WTC11 (cell line): ENCODE results near the gene CARMIL1. TPM values are rescaled to one million over a fixed set of nuclear protein-coding genes. Genes with fewer than 3 reads are reported as not detected.

ENCODE experiments used
- ATAC-seq: fragments of 200-7000 bp; cut with Tn5 transposase; 2 replicates; pipeline ENCODE4 v1.10.0; 2021; ENCODE audit warnings: mild to moderate bottlenecking, moderate library complexity
- CTCF ChIA-PET: fragments of 300-600 bp; sonication (Branson Sonifier 250); formaldehyde crosslinking; loops from one replicate; lab custom pipeline; 2021; ENCODE audit warnings: antibody characterized with exemption; lab: Charles Lee
- POLR2A ChIA-PET: fragments of 350-600 bp; sonication (Branson Sonifier 250); formaldehyde crosslinking; loops from one replicate; lab custom pipeline; 2021; ENCODE audit warnings: antibody characterized with exemption; lab: Charles Lee
- DNase-seq: peaks from one replicate; pipeline ENCODE4 v3.0.0; 2021; ENCODE audit warnings: low spot score
- H3K27ac Mint-ChIP-seq: 2 replicates; pipeline ENCODE4 v1.8.0; 2021; ENCODE audit warnings: mixed read lengths
- H3K27me3 Mint-ChIP-seq: 2 replicates; pipeline ENCODE4 v1.8.0; 2021; ENCODE audit warnings: low read depth, mild to moderate bottlenecking, moderate library complexity, mixed read lengths
- H3K36me3 Mint-ChIP-seq: 2 replicates; pipeline ENCODE4 v1.8.0; 2021; ENCODE audit warnings: mixed read lengths
- H3K4me1 Mint-ChIP-seq: 2 replicates; pipeline ENCODE4 v1.8.0; 2022; ENCODE audit warnings: mixed read lengths
- H3K4me3 Mint-ChIP-seq: 2 replicates; pipeline ENCODE4 v1.8.0; 2021; ENCODE audit warnings: mild to moderate bottlenecking, moderate library complexity, mixed read lengths
- H3K9me3 Mint-ChIP-seq: 2 replicates; pipeline ENCODE4 v1.8.0; 2021; ENCODE audit warnings: mixed read lengths
- CREM ChIP-seq: sonication (generic); formaldehyde crosslinking; IDR thresholded peaks from 2 replicates; pipeline ENCODE4 v1.8.1; 2022; ENCODE audit warnings: mild to moderate bottlenecking, missing genetic modification reagents, moderate library complexity
- ELF4 ChIP-seq: sonication (generic); formaldehyde crosslinking; IDR thresholded peaks from 2 replicates; pipeline ENCODE4 v1.8.1; 2022; ENCODE audit warnings: low read depth, mild to moderate bottlenecking, moderate library complexity, missing genetic modification reagents
- ERG ChIP-seq: fragments of 250-450 bp; sonication (Bioruptor Pico); IDR thresholded peaks from 2 replicates; pipeline ENCODE4 v1.8.0; 2021; ENCODE audit warnings: mild to moderate bottlenecking
- FOXJ3 ChIP-seq: sonication (generic); formaldehyde crosslinking; IDR thresholded peaks from 2 replicates; pipeline ENCODE4 v1.9.0; 2021; ENCODE audit warnings: missing genetic modification reagents, mild to moderate bottlenecking, borderline replicate concordance
- IRF1 ChIP-seq: sonication (generic); formaldehyde crosslinking; IDR thresholded peaks from 2 replicates; pipeline ENCODE4 v1.8.0; 2023; ENCODE audit warnings: missing genetic modification reagents
- JUN ChIP-seq: sonication (generic); formaldehyde crosslinking; IDR thresholded peaks from 2 replicates; pipeline ENCODE4 v1.8.0; 2023; ENCODE audit warnings: mild to moderate bottlenecking, missing genetic modification reagents
- MXD4 ChIP-seq: fragments of 250-450 bp; sonication (Bioruptor Pico); IDR thresholded peaks from 2 replicates; pipeline ENCODE4 v1.8.0; 2021; ENCODE audit warnings: mild to moderate bottlenecking, moderate library complexity, borderline replicate concordance
- NR1H2 ChIP-seq: sonication (generic); formaldehyde crosslinking; IDR thresholded peaks from 2 replicates; pipeline ENCODE4 v1.9.0; 2021; ENCODE audit warnings: mild to moderate bottlenecking, moderate library complexity, missing genetic modification reagents
- RELA ChIP-seq: sonication (generic); formaldehyde crosslinking; IDR thresholded peaks from 2 replicates; pipeline ENCODE4 v1.8.1; 2022; ENCODE audit warnings: missing genetic modification reagents, mild to moderate bottlenecking, borderline replicate concordance
- SMAD3 ChIP-seq: sonication (generic); formaldehyde crosslinking; IDR thresholded peaks from 2 replicates; pipeline ENCODE4 v1.8.0; 2022; ENCODE audit warnings: missing genetic modification reagents, mild to moderate bottlenecking, borderline replicate concordance
- TEAD4 ChIP-seq: sonication (generic); formaldehyde crosslinking; IDR thresholded peaks from 2 replicates; pipeline ENCODE4 v1.8.0; 2022; ENCODE audit warnings: mild to moderate bottlenecking, missing genetic modification reagents
- TP53 ChIP-seq: sonication (generic); formaldehyde crosslinking; IDR thresholded peaks from 2 replicates; pipeline ENCODE4 v1.8.1; 2023; ENCODE audit warnings: mild to moderate bottlenecking, missing genetic modification reagents
- ZNF138 ChIP-seq: sonication (generic); formaldehyde crosslinking; conservative IDR thresholded peaks from 2 replicates; pipeline ENCODE4 v1.8.1; 2022; ENCODE audit warnings: mild to moderate bottlenecking, moderate library complexity, missing genetic modification reagents
- ZNF219 ChIP-seq: sonication (generic); formaldehyde crosslinking; IDR thresholded peaks from 2 replicates; pipeline ENCODE4 v1.8.0; 2023; ENCODE audit warnings: missing genetic modification reagents, mild to moderate bottlenecking, borderline replicate concordance
- ZNF396 ChIP-seq: fragments of 250-450 bp; sonication (Bioruptor Pico); IDR thresholded peaks from 2 replicates; pipeline ENCODE4 v1.8.0; 2021; ENCODE audit warnings: mild to moderate bottlenecking, moderate library complexity, borderline replicate concordance
- ZNF512 ChIP-seq: sonication (generic); formaldehyde crosslinking; IDR thresholded peaks from 2 replicates; pipeline ENCODE4 v1.8.1; 2022; ENCODE audit warnings: missing genetic modification reagents, borderline replicate concordance
- ZNF671 ChIP-seq: fragments of 250-450 bp; sonication (Bioruptor Pico); IDR thresholded peaks from 2 replicates; pipeline ENCODE4 v1.8.0; 2021; ENCODE audit warnings: mild to moderate bottlenecking
- total RNA-seq: library from RNA; stranded (reverse); gene quantifications from 3 replicates; pipeline ENCODE4 v1.2.3, GENCODE V29; 2021
- TF ChIP-seq, protein P1 (sequence below): sonication (generic); formaldehyde crosslinking; conservative IDR thresholded peaks from 2 replicates; pipeline ENCODE4 v1.8.1; 2023; ENCODE audit warnings: mild to moderate bottlenecking, low read depth, missing genetic modification reagents, moderate library complexity
- TF ChIP-seq, protein P2 (sequence below): sonication (generic); formaldehyde crosslinking; IDR thresholded peaks from 2 replicates; pipeline ENCODE4 v1.8.1; 2023; ENCODE audit warnings: mild to moderate bottlenecking, missing genetic modification reagents
- TF ChIP-seq, protein P3 (sequence below): sonication (generic); formaldehyde crosslinking; IDR thresholded peaks from 2 replicates; pipeline ENCODE4 v1.8.1; 2023; ENCODE audit warnings: mild to moderate bottlenecking, missing genetic modification reagents, moderate library complexity
- TF ChIP-seq, protein P4 (sequence below): sonication (generic); formaldehyde crosslinking; IDR thresholded peaks from 2 replicates; pipeline ENCODE4 v1.8.1; 2023; ENCODE audit warnings: mild to moderate bottlenecking, missing genetic modification reagents, moderate library complexity
- TF ChIP-seq, protein P5 (sequence below): sonication (generic); formaldehyde crosslinking; IDR thresholded peaks from 2 replicates; pipeline ENCODE4 v1.8.0; 2022; ENCODE audit warnings: mild to moderate bottlenecking, missing genetic modification reagents

Gene CARMIL1
- total RNA-seq, 1 experiment from 2014 or later, result 36.2 TPM

GRCh38 chr6:25324066-25324762 is 45.0 kb downstream of the CARMIL1 start (continued):
- no peak for TF ChIP-seq ZNF396 (CRISPR knock-in tag)
- TF ChIP-seq, all 79 proteins: peak for 0

- no peak overlapping the region for H3K27ac Mint-ChIP-seq
- no peak for TF ChIP-seq RELA (CRISPR knock-in tag)
- no peak for TF ChIP-seq FOXJ3 (CRISPR knock-in tag)
- TF ChIP-seq ZNF138 (CRISPR knock-in tag), result no peak
- no peak for TF ChIP-seq IRF1
- TF ChIP-seq, protein P1, sequence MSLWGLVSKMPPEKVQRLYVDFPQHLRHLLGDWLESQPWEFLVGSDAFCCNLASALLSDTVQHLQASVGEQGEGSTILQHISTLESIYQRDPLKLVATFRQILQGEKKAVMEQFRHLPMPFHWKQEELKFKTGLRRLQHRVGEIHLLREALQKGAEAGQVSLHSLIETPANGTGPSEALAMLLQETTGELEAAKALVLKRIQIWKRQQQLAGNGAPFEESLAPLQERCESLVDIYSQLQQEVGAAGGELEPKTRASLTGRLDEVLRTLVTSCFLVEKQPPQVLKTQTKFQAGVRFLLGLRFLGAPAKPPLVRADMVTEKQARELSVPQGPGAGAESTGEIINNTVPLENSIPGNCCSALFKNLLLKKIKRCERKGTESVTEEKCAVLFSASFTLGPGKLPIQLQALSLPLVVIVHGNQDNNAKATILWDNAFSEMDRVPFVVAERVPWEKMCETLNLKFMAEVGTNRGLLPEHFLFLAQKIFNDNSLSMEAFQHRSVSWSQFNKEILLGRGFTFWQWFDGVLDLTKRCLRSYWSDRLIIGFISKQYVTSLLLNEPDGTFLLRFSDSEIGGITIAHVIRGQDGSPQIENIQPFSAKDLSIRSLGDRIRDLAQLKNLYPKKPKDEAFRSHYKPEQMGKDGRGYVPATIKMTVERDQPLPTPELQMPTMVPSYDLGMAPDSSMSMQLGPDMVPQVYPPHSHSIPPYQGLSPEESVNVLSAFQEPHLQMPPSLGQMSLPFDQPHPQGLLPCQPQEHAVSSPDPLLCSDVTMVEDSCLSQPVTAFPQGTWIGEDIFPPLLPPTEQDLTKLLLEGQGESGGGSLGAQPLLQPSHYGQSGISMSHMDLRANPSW (CRISPR knock-in tag), result no peak
- TF ChIP-seq MXD4 (CRISPR knock-in tag), result no peak
- no peak for TF ChIP-seq ERG (CRISPR knock-in tag)
- TF ChIP-seq SMAD3 (CRISPR knock-in tag), result no peak
- no peak for TF ChIP-seq ZNF671
These were observed 47.0 kb downstream of the CARMIL1 start for GRCh38 chr6:25326126-25326525.

DNA sequence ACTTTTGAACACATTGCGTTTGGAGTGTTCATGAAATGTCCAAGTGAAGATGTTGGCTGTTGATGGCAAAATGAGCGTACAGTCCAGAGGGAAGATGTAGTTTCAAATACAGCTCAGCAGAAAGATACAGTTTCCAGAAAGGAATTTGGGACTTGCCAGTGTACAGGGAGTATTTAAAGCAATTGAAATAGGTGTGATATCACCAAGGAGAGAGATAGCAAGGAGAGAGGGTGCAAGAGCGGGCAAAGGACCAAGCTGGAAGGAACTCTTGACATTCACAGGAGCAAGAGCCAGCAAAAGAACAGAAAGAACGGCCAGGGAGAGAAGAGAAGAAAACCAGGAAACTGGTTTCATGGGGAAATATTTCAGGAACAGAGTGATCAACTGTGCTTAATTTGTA is 47.8 kb downstream of the CARMIL1 start:
- DNase-seq (no peak), ATAC-seq (no peak)
- POLR2A ChIA-PET, result no interaction called here
- Mint-ChIP-seq H3K9me3 (no peaks in the 10 kb centered on the region), H3K4me1 (peaks cover 44% of the 10 kb centered on the region), H3K4me3 (no peak overlapping the region), H3K27ac (no peak overlapping the region), H3K36me3 (no peaks in the 10 kb centered on the region), H3K27me3 (no peaks in the 10 kb centered on the region)
- CTCF ChIA-PET, result no interaction called here
- TF ChIP-seq NR1H2 (CRISPR knock-in tag) (no peak), TP53 (CRISPR knock-in tag) (no peak), ZNF219 (CRISPR knock-in tag) (no peak), ELF4 (CRISPR knock-in tag) (no peak), JUN (CRISPR knock-in tag) (no peak), ZNF512 (CRISPR knock-in tag) (no peak), MXD4 (CRISPR knock-in tag) (no peak), CREM (CRISPR knock-in tag) (no peak), TEAD4 (no peak)
- TF ChIP-seq, protein P2, sequence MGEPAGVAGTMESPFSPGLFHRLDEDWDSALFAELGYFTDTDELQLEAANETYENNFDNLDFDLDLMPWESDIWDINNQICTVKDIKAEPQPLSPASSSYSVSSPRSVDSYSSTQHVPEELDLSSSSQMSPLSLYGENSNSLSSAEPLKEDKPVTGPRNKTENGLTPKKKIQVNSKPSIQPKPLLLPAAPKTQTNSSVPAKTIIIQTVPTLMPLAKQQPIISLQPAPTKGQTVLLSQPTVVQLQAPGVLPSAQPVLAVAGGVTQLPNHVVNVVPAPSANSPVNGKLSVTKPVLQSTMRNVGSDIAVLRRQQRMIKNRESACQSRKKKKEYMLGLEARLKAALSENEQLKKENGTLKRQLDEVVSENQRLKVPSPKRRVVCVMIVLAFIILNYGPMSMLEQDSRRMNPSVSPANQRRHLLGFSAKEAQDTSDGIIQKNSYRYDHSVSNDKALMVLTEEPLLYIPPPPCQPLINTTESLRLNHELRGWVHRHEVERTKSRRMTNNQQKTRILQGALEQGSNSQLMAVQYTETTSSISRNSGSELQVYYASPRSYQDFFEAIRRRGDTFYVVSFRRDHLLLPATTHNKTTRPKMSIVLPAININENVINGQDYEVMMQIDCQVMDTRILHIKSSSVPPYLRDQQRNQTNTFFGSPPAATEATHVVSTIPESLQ (CRISPR knock-in tag), result no peak
- TF ChIP-seq, protein P3, sequence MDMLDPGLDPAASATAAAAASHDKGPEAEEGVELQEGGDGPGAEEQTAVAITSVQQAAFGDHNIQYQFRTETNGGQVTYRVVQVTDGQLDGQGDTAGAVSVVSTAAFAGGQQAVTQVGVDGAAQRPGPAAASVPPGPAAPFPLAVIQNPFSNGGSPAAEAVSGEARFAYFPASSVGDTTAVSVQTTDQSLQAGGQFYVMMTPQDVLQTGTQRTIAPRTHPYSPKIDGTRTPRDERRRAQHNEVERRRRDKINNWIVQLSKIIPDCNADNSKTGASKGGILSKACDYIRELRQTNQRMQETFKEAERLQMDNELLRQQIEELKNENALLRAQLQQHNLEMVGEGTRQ (CRISPR knock-in tag), result no peak
- TF ChIP-seq, protein P4, sequence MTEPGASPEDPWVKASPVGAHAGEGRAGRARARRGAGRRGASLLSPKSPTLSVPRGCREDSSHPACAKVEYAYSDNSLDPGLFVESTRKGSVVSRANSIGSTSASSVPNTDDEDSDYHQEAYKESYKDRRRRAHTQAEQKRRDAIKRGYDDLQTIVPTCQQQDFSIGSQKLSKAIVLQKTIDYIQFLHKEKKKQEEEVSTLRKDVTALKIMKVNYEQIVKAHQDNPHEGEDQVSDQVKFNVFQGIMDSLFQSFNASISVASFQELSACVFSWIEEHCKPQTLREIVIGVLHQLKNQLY (CRISPR knock-in tag), result no peak
- TF ChIP-seq, protein P5, sequence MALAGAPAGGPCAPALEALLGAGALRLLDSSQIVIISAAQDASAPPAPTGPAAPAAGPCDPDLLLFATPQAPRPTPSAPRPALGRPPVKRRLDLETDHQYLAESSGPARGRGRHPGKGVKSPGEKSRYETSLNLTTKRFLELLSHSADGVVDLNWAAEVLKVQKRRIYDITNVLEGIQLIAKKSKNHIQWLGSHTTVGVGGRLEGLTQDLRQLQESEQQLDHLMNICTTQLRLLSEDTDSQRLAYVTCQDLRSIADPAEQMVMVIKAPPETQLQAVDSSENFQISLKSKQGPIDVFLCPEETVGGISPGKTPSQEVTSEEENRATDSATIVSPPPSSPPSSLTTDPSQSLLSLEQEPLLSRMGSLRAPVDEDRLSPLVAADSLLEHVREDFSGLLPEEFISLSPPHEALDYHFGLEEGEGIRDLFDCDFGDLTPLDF, result no peak

More at GRCh38 chr6:25326126-25326525, 47.0 kb downstream of the CARMIL1 start:
- Mint-ChIP-seq H3K27me3 (no peaks in the 10 kb centered on the region), H3K4me3 (no peak overlapping the region), H3K36me3 (no peaks in the 10 kb centered on the region), H3K4me1 (peaks cover 37% of the 10 kb centered on the region), H3K9me3 (no peaks in the 10 kb centered on the region)
- ChIA-PET CTCF (no interaction called here), POLR2A (interaction anchor here (0.5 kb wide), 1 partner anchor 13 kb away, joined by 3 read pairs; no protein-coding TSS in a partner anchor)
- DNase-seq (no peak), ATAC-seq (no peak)
